Cardiac muscle cell (in vitro differentiated cells and primary cell): ENCODE measurements around the gene TMBIM6. TPM values are rescaled to one million over a fixed set of nuclear protein-coding genes. Genes with fewer than 3 reads are reported as not detected.

Experiments used
- DNase-seq, 2 donors: peaks; one replicate each; pipeline versions ENCODE4 v3.0.0 to v3.0.0-alpha.2; 2010 to 2017; ENCODE audit warnings: low read depth in 1 of 2, low spot score in 1 of 2
- H3K27ac ChIP-seq: fragments of 200-600 bp; sonication (generic); 2 replicates; pipeline ENCODE4 v1.5.1; 2016
- H3K27me3 ChIP-seq: fragments of 200-600 bp; sonication (generic); 2 replicates; pipeline ENCODE4 v1.6.0; 2016; ENCODE audit warnings: control low read depth
- H3K36me3 ChIP-seq: fragments of 200-600 bp; sonication (generic); 2 replicates; pipeline ENCODE4 v1.5.1; 2016; ENCODE audit warnings: control low read depth
- H3K4me1 ChIP-seq: fragments of 200-600 bp; sonication (generic); 2 replicates; pipeline ENCODE4 v1.8.1; 2017; ENCODE audit warnings: low read depth, mild to moderate bottlenecking, mixed run types
- H3K4me3 ChIP-seq: fragments of 200-600 bp; sonication (generic); 2 replicates; pipeline ENCODE4 v1.5.1; 2016; ENCODE audit warnings: mild to moderate bottlenecking
- H3K9me3 ChIP-seq: fragments of 200-600 bp; sonication (generic); 2 replicates; pipeline ENCODE4 v1.5.1; 2017; ENCODE audit warnings: low read depth, mild to moderate bottlenecking, control low read depth
- polyA plus RNA-seq: library from polyadenylated mRNA; unstranded; fragments of >200 nt; fragmentation: Nextera tagmentation; extraction: Ambion mirVana; gene quantifications from 2 replicates; pipeline ENCODE4 v1.2.1, GENCODE V29; 2016
- total RNA-seq: library from RNA; depleted of rRNA; stranded (reverse); fragments of >200 nt; gene quantifications from 2 replicates; pipeline ENCODE4 v1.2.3, GENCODE V29; 2016
- TF ChIP-seq, protein P1 (sequence below): IDR thresholded peaks from 2 replicates; pipeline ENCODE4 v1.5.1; 2012; ENCODE audit warnings: low read depth, mild to moderate bottlenecking, low read length

The TMBIM6 gene
- total and polyA plus RNA-seq, 2 experiments from 2014 or later = 232 to 388 TPM

DNA sequence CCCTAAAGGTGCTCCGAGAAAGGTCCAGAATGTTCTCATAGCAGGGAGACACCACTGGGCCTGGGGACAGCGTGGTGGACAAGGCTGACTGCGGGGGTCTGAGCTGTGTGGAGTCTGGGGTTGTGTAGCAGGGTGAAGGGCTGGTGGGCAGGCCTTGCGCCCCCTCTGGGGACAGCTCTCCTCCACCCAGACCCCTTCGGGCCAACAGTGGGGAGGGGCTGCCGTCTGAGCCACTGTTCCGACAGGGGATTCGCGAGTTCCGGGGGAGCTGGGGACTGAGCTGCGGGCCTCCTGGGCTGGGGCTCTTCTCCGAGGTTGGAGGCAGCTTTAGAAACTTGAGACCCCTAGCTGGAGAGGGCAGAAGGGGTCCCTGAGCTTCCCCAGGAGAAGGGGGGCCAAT, 54.8 kb downstream of the TMBIM6 start:
- TF ChIP-seq, protein P1, sequence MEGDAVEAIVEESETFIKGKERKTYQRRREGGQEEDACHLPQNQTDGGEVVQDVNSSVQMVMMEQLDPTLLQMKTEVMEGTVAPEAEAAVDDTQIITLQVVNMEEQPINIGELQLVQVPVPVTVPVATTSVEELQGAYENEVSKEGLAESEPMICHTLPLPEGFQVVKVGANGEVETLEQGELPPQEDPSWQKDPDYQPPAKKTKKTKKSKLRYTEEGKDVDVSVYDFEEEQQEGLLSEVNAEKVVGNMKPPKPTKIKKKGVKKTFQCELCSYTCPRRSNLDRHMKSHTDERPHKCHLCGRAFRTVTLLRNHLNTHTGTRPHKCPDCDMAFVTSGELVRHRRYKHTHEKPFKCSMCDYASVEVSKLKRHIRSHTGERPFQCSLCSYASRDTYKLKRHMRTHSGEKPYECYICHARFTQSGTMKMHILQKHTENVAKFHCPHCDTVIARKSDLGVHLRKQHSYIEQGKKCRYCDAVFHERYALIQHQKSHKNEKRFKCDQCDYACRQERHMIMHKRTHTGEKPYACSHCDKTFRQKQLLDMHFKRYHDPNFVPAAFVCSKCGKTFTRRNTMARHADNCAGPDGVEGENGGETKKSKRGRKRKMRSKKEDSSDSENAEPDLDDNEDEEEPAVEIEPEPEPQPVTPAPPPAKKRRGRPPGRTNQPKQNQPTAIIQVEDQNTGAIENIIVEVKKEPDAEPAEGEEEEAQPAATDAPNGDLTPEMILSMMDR = no peak
- Histone ChIP-seq H3K27ac (no peak overlapping the region), H3K36me3 (peaks cover 21% of the 10 kb centered on the region), H3K9me3 (no peaks in the 10 kb centered on the region), H3K4me1 (peaks cover 6% of the 10 kb centered on the region), H3K4me3 (no peak overlapping the region), H3K27me3 (no peaks in the 10 kb centered on the region)
- no peak for DNase-seq

DNA sequence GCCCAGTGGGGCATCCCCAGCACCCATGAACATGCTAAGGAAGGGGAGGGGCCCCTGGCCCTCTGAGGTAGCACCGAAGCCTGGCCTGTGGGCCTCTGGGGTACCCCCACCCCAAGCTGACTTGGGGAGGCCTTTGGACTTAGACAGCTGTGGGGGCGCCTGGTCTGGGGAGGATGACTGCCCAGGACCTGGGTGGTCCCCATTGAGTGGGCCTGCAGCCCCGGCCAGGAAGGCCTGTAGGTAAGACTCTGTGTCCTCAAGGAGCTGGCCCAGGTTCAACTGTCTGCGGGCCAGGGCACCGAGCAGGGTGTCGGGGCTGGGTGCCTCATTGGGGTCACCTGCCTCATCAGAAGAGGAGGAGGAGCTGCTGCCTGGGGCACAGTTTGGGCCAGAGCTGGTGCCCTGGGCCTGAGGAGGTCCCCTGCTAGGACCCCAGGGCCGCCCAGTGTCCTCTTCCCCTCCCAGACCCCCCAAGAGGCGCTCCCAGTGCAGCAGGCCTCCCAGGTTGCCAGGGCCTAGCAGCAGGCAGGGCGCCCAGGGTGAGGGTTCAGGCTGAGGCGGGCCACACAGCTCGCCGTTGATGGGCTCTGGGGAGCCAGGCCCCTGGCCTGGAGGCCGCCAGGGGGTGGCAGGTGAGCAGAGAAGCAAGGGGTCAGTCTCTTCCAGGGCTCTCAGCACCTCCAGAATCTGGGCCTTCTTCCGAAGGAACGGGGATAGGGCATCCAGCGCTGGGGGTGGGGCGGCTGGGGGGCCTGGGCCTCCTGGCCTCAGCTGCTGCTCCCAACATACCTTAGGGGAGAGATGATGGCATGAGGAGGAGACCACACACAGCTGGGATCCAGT, 55.5 kb downstream of the TMBIM6 start:
- Histone ChIP-seq H3K27me3 (no peaks in the 10 kb centered on the region), H3K27ac (no peak overlapping the region), H3K36me3 (peaks cover 27% of the 10 kb centered on the region), H3K4me1 (peaks cover 6% of the 10 kb centered on the region), H3K9me3 (no peaks in the 10 kb centered on the region), H3K4me3 (no peak overlapping the region)
- DNase-seq = no peak
- TF ChIP-seq, protein P1 = no peak

DNA sequence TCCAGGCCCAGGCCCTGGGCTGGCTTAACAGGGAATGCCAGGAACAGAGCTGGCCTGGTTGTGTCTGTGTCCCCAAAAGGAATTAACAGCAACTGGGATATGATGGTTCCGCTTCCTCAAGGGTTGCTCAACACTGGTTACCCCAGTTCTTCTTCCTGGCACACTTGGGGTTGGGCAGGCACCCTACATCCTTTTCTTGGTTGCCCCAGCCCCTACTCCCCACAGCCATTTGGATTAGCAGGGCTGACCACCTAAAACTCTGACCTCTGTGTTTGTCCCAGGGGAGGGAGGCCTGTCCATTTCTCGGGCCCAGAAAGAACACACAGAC, 56.1 kb downstream of the TMBIM6 start:
- no peak for DNase-seq
- TF ChIP-seq, protein P1 = no peak
- Histone ChIP-seq H3K36me3 (peaks cover 25% of the 10 kb centered on the region), H3K4me3 (no peak overlapping the region), H3K27ac (no peak overlapping the region), H3K27me3 (no peaks in the 10 kb centered on the region), H3K4me1 (peaks cover 6% of the 10 kb centered on the region), H3K9me3 (no peaks in the 10 kb centered on the region)

DNA sequence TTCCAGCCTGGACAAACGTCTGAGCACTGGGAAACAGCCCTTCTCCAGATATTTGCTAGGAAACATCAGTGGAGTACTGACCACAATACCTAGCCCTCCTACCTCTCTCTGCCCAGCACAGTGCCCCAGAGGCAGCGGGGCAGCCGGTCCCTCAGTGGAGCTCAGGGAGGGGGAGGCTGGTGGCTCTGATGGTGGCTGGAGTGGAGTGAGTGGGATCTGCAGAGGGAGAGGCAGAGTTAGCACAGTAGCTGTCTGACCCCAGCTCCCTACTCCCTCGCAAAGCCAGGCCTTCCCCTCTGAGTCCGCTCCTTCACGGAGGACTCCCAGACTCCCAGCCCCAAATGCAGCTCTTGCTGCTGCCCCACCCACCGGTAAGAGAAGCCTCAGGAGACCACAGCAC, 56.9 kb downstream of the TMBIM6 start:
- Histone ChIP-seq H3K36me3 (peaks cover 27% of the 10 kb centered on the region), H3K27ac (no peak overlapping the region), H3K4me1 (peaks cover 6% of the 10 kb centered on the region), H3K27me3 (no peaks in the 10 kb centered on the region), H3K4me3 (no peak overlapping the region), H3K9me3 (no peaks in the 10 kb centered on the region)
- TF ChIP-seq, protein P1 = no peak
- no peak for DNase-seq

DNA sequence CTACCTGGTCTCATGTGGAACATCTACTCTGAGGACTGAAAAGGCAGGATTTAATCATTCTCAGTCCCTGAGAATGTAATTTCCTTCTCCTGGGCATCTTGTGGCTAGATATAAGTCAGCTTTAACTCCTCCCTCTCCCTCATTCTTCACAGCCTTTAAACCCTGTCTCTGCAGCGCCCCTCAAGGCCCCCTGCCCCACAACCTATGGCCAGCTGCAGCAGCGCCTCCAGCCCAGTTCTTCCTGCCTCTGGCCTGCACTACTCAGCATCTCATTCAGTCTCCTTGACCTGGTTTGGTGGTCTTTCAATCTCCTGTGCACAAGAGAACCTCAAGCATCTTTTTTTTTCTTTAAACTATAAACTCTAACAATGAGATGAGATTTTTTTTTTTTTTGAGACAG, 57.6 kb downstream of the TMBIM6 start:
- no peak for DNase-seq
- no peaks in the 10 kb centered on the region for H3K9me3 ChIP-seq
- H3K4me1 ChIP-seq = peaks cover 6% of the 10 kb centered on the region
- no peak overlapping the region for H3K4me3 ChIP-seq
- TF ChIP-seq, protein P1 = no peak
- no peak overlapping the region for H3K27ac ChIP-seq
- peaks cover 25% of the 10 kb centered on the region for H3K36me3 ChIP-seq
- no peaks in the 10 kb centered on the region for H3K27me3 ChIP-seq
